KMS-11 (cell line): ENCODE measurements around the gene TMEM179.

Source experiments
- H2AFZ ChIP-seq: fragments of 200-600 bp; sonication (generic); 2 replicates; pipeline ENCODE4 v1.6.1; 2016; ENCODE audit warnings: antibody characterized with exemption, mixed run types, low read depth
- H3K27ac ChIP-seq: fragments of 200-600 bp; sonication (generic); 2 replicates; pipeline ENCODE4 v1.6.1; 2016; ENCODE audit warnings: mild to moderate bottlenecking, mixed run types
- H3K27me3 ChIP-seq: fragments of 200-600 bp; sonication (generic); 2 replicates; pipeline ENCODE4 v1.6.1; 2017; ENCODE audit warnings: mild to moderate bottlenecking, low read depth, mixed run types, moderate library complexity; ENCODE audit not compliant: insufficient read depth
- H3K36me3 ChIP-seq: fragments of 200-600 bp; sonication (generic); 2 replicates; pipeline ENCODE4 v1.6.1; 2017; ENCODE audit warnings: mild to moderate bottlenecking, mixed run types; ENCODE audit not compliant: insufficient read depth
- H3K4me1 ChIP-seq: fragments of 200-600 bp; sonication (generic); 2 replicates; pipeline ENCODE4 v1.6.1; 2016; ENCODE audit warnings: mild to moderate bottlenecking, low read depth, mixed run types; ENCODE audit not compliant: poor library complexity, severe bottlenecking
- H3K4me2 ChIP-seq: fragments of 200-600 bp; sonication (generic); 2 replicates; pipeline ENCODE4 v1.7.0; 2016; ENCODE audit warnings: mild to moderate bottlenecking, mixed run types
- H3K4me3 ChIP-seq: fragments of 200-600 bp; sonication (generic); IDR thresholded peaks from 2 replicates; pipeline ENCODE4 v1.6.1; 2017; ENCODE audit warnings: low read depth, low read length, mixed read lengths; ENCODE audit not compliant: insufficient read depth
- H3K79me2 ChIP-seq: fragments of 200-600 bp; sonication (generic); 2 replicates; pipeline ENCODE4 v1.6.1; 2016; ENCODE audit warnings: low read depth, mixed run types; ENCODE audit not compliant: insufficient read depth
- H3K9ac ChIP-seq: fragments of 200-600 bp; sonication (generic); 2 replicates; pipeline ENCODE4 v1.6.1; 2016; ENCODE audit warnings: mild to moderate bottlenecking, mixed run types
- H4K20me1 ChIP-seq: fragments of 200-600 bp; sonication (generic); 2 replicates; pipeline ENCODE4 v1.6.1; 2016; ENCODE audit warnings: mild to moderate bottlenecking, mixed run types; ENCODE audit not compliant: insufficient read depth
- CTCF ChIP-seq: fragments of 200-600 bp; sonication (generic); conservative IDR thresholded peaks from 2 replicates; pipeline ENCODE4 v1.6.1; 2017; ENCODE audit warnings: low read depth, mild to moderate bottlenecking, antibody characterized with exemption, low read length, moderate library complexity, mixed read lengths

TMEM179 gene

GRCh38 chr14:104561124-104561557, 43.4 kb downstream of the TMEM179 start:
- no peak overlapping the region for H3K9ac ChIP-seq
- peaks cover 26% of the 10 kb centered on the region; the same call in 1 of the 2 replicates for H3K27me3 ChIP-seq

GRCh38 chr14:104560586-104560945, 44.0 kb downstream of the TMEM179 start:
- no peaks in the 10 kb centered on the region for H3K79me2 ChIP-seq
- H3K27me3 ChIP-seq = peaks cover 28% of the 10 kb centered on the region; the same call in 1 of the 2 replicates
- no peaks in the 10 kb centered on the region for H3K4me1 ChIP-seq
- no peak overlapping the region for H3K9ac ChIP-seq
- no peak overlapping the region for H3K4me2 ChIP-seq
- no peak overlapping the region for H2AFZ ChIP-seq
- no peak for TF ChIP-seq CTCF
- H3K4me3 ChIP-seq = no peak overlapping the region
- no peaks in the 10 kb centered on the region for H3K36me3 ChIP-seq
- H4K20me1 ChIP-seq = no peaks in the 10 kb centered on the region
- no peak overlapping the region for H3K27ac ChIP-seq

More at GRCh38 chr14:104561124-104561557, 43.4 kb downstream of the TMEM179 start:
- no peak overlapping the region for H2AFZ ChIP-seq
- no peaks in the 10 kb centered on the region for H3K4me1 ChIP-seq
- no peaks in the 10 kb centered on the region for H3K36me3 ChIP-seq
- no peak overlapping the region for H3K4me3 ChIP-seq
- no peak overlapping the region for H3K4me2 ChIP-seq
- H3K79me2 ChIP-seq = no peaks in the 10 kb centered on the region
- no peaks in the 10 kb centered on the region for H4K20me1 ChIP-seq
- no peak overlapping the region for H3K27ac ChIP-seq
- no peak for TF ChIP-seq CTCF

GRCh38 chr14:104559804-104560585, 44.6 kb downstream of the TMEM179 start:
- no peak overlapping the region for H2AFZ ChIP-seq
- H3K9ac ChIP-seq = no peak overlapping the region
- H3K4me3 ChIP-seq = no peak overlapping the region
- H4K20me1 ChIP-seq = no peaks in the 10 kb centered on the region
- H3K27ac ChIP-seq = no peak overlapping the region
- H3K36me3 ChIP-seq = no peaks in the 10 kb centered on the region
- TF ChIP-seq CTCF = no peak
- H3K4me2 ChIP-seq = no peak overlapping the region
- no peaks in the 10 kb centered on the region for H3K4me1 ChIP-seq
- H3K27me3 ChIP-seq = peaks cover 33% of the 10 kb centered on the region; the same call in 1 of the 2 replicates
- no peaks in the 10 kb centered on the region for H3K79me2 ChIP-seq

- peaks cover 37% of the 10 kb centered on the region; the same call in 1 of the 2 replicates for H3K27me3 ChIP-seq
- no peak overlapping the region for H3K4me3 ChIP-seq
- H4K20me1 ChIP-seq = no peaks in the 10 kb centered on the region
- no peaks in the 10 kb centered on the region for H3K4me1 ChIP-seq
- no peak overlapping the region for H3K4me2 ChIP-seq
- H3K27ac ChIP-seq = no peak overlapping the region
- no peaks in the 10 kb centered on the region for H3K36me3 ChIP-seq
- no peak for TF ChIP-seq CTCF
- no peak overlapping the region for H3K9ac ChIP-seq
- no peaks in the 10 kb centered on the region for H3K79me2 ChIP-seq
- H2AFZ ChIP-seq = no peak overlapping the region
These were observed 45.4 kb downstream of the TMEM179 start for GRCh38 chr14:104559028-104559803.
